Cortex of kidney (tissue), 1 donor: ENCODE results near the gene TUBA1A.
"Not testable (repeated sequence)": the region's sequence is repeated elsewhere in the genome, so short reads cannot be mapped to it uniquely, and the experiment has no call there.

Experiments
- DNase-seq: peaks from one replicate; lab custom pipeline; 2025; lab: John Stamatoyannopoulos, UW

TUBA1A gene

GRCh38 chr12:49188916-49189367 is at the start of gene TUBA1A:
TSS of gene TUBA1A (minus strand) at chr12:49189080. CDS start at chr12:49188979, 101 bp downstream.
- DNase-seq: peak; percentile 10

GRCh38 chr12:49236423-49236822 is 47.5 kb upstream of the TUBA1A start:
- DNase-seq: no peak

DNA sequence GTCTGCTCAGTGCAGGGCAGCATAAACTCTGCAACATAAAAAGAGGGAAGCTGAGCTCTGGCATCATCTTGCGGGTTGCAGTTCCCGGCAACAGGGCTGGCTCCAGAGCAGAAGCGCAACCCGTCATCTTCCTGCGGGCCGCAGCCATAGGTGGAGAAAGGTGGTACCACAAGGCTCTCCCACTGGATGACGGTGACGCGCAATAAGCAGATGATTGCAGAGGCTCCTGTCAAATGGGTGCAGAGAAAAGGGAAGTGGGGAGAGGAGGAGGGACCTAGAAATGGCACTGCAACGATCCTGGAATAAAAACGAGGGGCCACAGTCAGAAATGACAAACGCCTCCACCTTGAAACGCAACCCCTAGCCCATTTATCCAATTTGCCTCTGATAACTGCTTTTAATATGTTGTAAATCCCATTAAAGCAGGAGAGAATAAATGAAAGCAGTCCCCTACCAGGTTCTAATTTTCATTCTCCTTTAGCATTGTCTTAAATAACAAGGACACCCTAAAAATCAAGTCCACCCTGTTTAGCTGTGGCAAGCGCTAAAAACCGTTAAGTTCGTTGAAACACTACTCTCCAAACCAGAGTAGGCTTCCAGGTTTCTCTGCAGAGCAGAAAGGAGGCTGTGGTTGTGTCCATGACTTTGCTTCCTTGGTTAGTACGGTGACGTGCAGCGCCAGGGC is 45.1 kb upstream of the TUBA1A start:
- no peak for DNase-seq

GRCh38 chr12:49232940-49233841 is 44.3 kb upstream of the TUBA1A start:
- no peak for DNase-seq

GRCh38 chr12:49231878-49232655 is 43.2 kb upstream of the TUBA1A start:
- DNase-seq: no peak

GRCh38 chr12:49230805-49231194 is 41.9 kb upstream of the TUBA1A start:
- no peak for DNase-seq

DNA sequence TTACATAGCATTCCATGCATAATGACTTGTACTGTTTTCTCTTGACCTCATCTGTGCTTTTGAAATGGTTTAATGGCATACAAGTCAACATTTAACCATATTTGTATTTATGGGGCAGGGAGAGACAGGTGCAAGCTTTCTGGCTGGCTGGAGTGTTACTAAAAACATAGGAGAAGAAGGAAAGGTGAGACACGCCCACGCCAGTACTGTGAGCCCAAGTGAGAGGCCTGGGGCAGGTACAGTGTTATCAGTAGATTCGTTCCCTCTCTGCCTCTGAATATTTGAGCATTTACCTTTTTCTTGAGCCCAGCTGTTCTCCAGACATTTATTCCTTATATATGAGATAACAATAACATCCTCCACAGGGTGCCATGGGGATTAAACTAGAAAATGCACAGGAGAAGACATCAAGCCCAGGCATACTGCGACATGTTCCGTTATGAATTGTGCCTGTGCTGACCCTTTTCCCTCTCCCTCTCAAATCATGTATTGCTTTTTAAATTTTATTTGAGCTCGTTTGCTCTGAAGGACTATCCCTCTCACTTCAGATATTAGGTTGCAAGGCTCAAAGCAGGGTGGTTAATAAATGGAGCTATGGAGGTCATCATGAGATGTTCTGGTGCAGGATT is 41.4 kb upstream of the TUBA1A start:
- DNase-seq: no peak

GRCh38 chr12:49228653-49229052 is 39.8 kb upstream of the TUBA1A start:
- no peak for DNase-seq

GRCh38 chr12:49227713-49228112 is 38.8 kb upstream of the TUBA1A start:
- no peak for DNase-seq

DNA sequence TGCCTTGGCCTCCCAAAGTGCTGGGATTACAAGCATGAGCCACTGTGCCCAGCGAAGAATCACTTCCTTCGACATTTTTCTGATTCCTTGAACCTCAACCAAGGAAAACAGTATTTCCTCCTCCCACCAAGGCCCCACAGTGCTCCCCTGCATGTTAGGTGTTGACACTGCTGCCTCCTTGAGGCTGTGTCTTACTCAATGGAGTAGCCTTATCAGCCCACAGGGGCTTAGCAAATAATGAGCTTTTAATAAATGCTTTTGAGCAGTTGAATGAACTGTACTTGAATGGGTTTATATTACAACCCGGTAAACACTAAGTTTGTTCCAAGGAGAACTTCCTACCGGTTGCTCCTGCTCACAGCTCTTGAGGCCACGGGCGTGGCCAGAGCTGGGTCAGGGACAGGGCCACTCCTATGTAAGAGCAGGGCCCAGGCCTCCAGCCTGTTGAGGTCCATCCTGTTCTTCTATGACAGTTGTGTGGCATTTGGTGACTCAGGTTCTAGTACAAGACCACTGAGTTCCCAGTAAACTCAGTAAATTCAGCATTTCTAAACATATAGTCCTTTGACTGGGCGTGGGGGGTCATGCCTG is 36.8 kb upstream of the TUBA1A start:
- DNase-seq: no peak

DNA sequence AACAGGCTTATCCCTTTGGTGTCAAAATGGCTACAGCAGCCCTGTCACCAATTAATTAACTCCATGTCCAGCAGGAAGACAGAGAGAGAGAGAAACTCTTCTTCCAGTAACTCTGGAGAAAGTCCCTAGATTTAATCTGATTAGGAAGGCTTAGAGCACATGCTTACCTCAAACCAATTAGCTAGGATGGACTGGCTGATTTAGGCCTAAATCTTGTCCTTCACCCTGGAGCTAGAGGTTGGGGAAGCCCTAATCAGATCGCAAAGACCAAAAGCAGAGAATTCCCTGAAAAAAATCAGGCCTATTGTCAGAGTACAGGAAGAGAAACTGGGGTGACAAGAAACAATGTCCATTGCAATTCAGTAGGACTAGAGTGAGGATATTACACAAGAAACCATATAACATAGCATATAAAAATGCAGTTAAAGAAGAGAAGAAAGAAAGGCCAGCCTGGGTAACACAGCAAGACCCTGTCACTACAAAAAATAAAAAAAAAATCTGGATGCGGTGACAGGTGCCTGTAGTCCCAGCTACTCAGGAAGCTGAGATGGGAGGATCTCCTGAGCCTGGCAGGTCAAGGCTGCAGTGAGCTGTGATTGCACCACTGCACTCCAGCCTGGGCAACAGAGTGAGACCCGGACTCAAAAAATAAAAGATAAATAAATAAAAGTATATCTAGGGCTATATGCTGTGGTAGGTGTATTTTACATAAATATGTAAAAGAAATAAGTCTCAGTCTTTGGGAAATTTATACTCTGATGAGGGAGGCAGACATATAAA is 34.9 kb upstream of the TUBA1A start:
- DNase-seq: no peak

- DNase-seq: no peak
These were observed 34.2 kb upstream of the TUBA1A start for GRCh38 chr12:49223122-49223521.

DNA sequence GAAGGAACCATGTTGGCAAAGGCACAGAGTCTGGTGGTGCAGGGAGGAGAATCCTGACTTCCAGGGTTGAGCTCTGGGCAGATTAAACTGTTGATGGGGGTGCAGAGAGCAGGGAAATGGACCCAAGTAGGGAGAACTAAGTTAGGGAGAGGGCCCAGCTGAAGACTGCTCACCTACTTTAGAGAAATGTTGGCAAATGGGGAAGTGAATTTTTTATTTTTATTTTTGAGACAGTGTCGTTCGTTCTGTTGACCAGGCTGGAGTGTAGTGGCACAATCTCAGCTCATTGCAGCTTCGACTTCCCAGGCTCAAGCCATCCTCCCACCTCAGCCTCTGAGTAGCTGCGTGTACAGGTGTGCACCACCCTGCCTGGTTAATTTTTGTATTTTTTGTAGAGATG is 32.1 kb upstream of the TUBA1A start:
- no peak for DNase-seq

DNA sequence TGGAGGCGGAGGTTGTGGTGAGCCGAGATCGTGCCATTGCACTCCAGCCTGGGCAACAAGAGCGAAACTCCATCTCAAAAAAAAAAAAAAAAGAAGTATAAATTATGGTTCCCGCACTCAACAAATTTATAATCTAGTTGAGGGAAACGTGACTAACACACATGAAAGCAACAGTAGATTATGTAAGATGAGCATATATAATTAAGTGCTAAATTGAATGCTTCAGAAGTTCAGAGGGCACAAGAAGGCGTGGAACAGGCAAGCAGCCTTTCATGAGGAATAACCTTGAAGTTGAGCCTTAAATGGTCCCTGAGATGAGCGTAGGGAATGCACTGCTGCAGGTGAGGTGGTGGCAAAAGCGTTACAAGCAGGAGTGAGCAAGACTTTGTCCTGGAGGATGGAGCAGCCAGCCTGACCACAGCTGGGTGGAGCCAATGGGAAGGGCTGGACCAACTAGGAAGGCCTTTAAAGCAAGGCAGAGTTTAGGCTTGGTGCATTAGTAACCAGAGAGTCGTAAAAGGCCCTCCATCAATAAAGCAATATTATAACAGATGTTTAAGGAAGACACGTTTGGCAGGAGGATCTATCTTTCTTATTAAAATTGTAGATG is 30.6 kb upstream of the TUBA1A start:
- no peak for DNase-seq

DNA sequence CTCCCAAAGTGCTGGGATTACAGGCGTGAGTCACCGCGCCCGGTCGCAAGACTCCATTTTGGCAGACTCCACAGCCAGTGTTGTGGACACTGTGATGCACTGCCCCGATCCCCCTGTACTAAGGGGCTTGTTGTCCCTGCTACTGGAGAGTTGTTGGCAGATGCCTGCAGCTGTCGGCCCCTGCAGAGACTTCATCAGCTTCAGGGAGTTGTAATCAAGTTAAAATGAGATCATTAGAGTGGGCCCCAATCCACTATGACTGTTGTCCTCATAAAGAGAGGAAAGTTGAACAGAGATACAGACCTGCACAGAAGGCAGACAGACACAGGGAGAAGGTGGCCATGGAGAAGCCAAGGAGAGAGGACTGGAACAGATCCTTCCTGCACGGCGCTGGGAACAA is 23.7 kb upstream of the TUBA1A start:
- DNase-seq: no peak

DNA sequence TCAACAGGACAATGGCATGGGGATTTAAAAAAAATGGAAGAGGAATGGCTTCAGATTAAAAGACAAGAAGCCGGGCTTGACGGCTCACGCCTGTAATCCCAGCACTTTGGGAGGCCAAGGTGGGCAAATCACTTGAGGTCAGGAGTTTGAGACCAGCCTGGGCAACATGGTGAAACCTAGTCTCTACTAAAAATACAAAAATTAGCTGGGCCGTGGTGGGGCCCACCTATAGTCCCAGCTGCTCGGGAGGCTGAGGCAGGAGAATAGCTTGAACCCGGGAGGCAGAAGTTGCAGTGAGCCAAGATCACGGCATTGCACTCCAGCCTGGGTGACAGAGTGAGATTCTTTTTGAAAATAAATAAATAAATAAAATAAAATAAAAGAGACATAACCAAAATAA is 21.8 kb upstream of the TUBA1A start:
- DNase-seq: not testable (repeated sequence)

DNA sequence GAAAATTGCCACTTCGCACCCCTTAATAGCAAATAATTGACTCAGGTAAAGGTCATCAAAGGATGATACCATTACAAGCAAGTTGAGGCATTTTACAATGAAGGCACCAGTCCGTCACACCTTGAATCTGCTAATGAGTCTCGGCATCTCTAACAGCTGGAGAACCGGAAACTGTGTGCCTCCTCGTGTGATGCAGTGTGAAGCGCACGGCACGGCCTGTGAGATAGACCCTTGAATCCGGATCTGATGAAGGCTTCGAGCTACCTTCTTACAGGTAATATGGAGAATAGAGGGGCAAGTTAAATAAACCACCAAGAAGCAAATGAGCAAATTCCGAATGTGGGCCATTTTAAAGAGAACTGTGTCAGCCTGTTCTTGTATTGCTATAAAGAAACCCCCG is 19.8 kb upstream of the TUBA1A start:
- no peak for DNase-seq

- DNase-seq: no peak
These were observed 19.3 kb upstream of the TUBA1A start for GRCh38 chr12:49208146-49208545.

GRCh38 chr12:49206389-49206788 is 17.5 kb upstream of the TUBA1A start:
- DNase-seq: no peak

DNA sequence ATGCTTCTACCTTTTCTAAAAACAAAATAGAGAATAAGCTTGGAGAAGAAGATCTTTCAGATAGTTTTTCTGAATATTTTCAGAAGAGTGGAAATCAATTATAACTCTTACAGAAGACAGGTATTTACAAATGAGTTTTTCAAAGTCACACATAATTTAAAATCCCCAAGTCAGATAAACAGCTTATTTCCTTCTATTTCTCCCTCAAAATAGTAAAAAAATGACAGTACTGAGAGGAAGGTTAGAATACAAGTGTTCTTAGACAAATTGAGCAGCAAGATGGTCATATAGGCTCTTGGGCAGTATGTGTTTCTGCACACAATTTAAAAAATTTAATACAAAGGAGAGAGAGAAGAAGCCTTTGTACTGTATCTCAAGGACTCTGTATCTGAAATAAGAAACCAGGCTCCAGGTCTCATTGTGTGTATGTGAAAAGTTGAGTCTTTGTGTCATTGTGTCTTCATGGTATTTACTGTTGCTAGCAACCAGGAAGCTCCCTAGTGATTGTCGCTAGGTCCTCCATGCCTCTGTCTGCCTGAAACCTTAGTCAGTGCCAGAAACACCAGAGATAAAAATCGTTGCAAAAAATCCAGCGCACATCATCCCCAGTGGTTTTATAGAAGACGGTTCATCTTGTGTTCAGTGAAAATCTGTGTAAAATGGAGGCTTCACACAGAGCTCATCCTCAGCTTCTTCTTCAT is 12.9 kb upstream of the TUBA1A start:
- no peak for DNase-seq
